GM21526 (cell line): ENCODE data around the gene SUSD1.
"Not testable (repeated sequence)": the region's sequence is repeated elsewhere in the genome, so short reads cannot be mapped to it uniquely, and the experiment has no call there.

ENCODE experiments used
- ATAC-seq: cut with Tn5 transposase; IDR thresholded peaks from one replicate; pipeline ENCODE4 v1.9.1; 2021; ENCODE audit warnings: moderate library complexity; ENCODE audit not compliant: unreplicated experiment, low FRiP score

The SUSD1 gene

GRCh38 chr9:112133806-112134205, 41.3 kb downstream of the SUSD1 start:
- not testable (repeated sequence) for ATAC-seq

- ATAC-seq: no peak
Observed at GRCh38 chr9:112132356-112132755, 42.7 kb downstream of the SUSD1 start.

- no peak for ATAC-seq
Observed at GRCh38 chr9:112130997-112131396, 44.1 kb downstream of the SUSD1 start.

GRCh38 chr9:112130347-112130746, 44.8 kb downstream of the SUSD1 start:
- ATAC-seq: no peak

- ATAC-seq: no peak
Observed at GRCh38 chr9:112129246-112129645, 45.9 kb downstream of the SUSD1 start.

GRCh38 chr9:112128399-112128798, 46.7 kb downstream of the SUSD1 start:
- not testable (repeated sequence) for ATAC-seq

- no peak for ATAC-seq
Observed at GRCh38 chr9:112127281-112127680, 47.8 kb downstream of the SUSD1 start.

- no peak for ATAC-seq
Observed at GRCh38 chr9:112125951-112126388, 49.1 kb downstream of the SUSD1 start.

GRCh38 chr9:112124156-112124555, 50.9 kb downstream of the SUSD1 start:
- no peak for ATAC-seq

- no peak for ATAC-seq
Observed at GRCh38 chr9:112121633-112122032, 53.5 kb downstream of the SUSD1 start.

- no peak for ATAC-seq
Observed at GRCh38 chr9:112120439-112120925, 54.6 kb downstream of the SUSD1 start.

GRCh38 chr9:112120030-112120341, 55.1 kb downstream of the SUSD1 start:
- ATAC-seq: no peak

- ATAC-seq: no peak
Observed at GRCh38 chr9:112119225-112120029, 55.7 kb downstream of the SUSD1 start.

- no peak for ATAC-seq
Observed at GRCh38 chr9:112118009-112118408, 57.1 kb downstream of the SUSD1 start.

- ATAC-seq: no peak
Observed at GRCh38 chr9:112115970-112116753, 58.9 kb downstream of the SUSD1 start.

GRCh38 chr9:112115109-112115508, 60.0 kb downstream of the SUSD1 start:
- ATAC-seq: no peak

- no peak for ATAC-seq
Observed at GRCh38 chr9:112112941-112113681, 62.0 kb downstream of the SUSD1 start.

- no peak for ATAC-seq
Observed at GRCh38 chr9:112112519-112112918, 62.6 kb downstream of the SUSD1 start.

GRCh38 chr9:112111461-112111860, 63.6 kb downstream of the SUSD1 start:
- no peak for ATAC-seq

GRCh38 chr9:112110777-112111113, 64.4 kb downstream of the SUSD1 start:
- ATAC-seq: no peak

GRCh38 chr9:112110094-112110776, 64.9 kb downstream of the SUSD1 start:
- no peak for ATAC-seq
